IPS-20b (cell line): ENCODE results near the gene HIPK4.

Experiments used
- H3K27ac ChIP-seq: one replicate; pipeline ENCODE4 v1.5.1; 2013; ENCODE audit warnings: low read length
- H3K27me3 ChIP-seq: 2 replicates; pipeline ENCODE4 v1.6.1; 2013; ENCODE audit warnings: mild to moderate bottlenecking, low read length, inconsistent platforms; ENCODE audit not compliant: insufficient read depth
- H3K36me3 ChIP-seq: 2 replicates; pipeline ENCODE4 v1.6.1; 2013; ENCODE audit warnings: low read depth, mild to moderate bottlenecking, inconsistent platforms, low read length, moderate library complexity; ENCODE audit not compliant: insufficient read depth
- H3K4me1 ChIP-seq: 2 replicates; pipeline ENCODE4 v1.6.1; 2013; ENCODE audit warnings: mild to moderate bottlenecking, control low read depth, inconsistent platforms, low read length, moderate library complexity; ENCODE audit not compliant: insufficient read depth
- H3K4me3 ChIP-seq: 2 replicates; pipeline ENCODE4 v1.5.1; 2013; ENCODE audit warnings: mild to moderate bottlenecking, low read length, inconsistent platforms
- H3K9ac ChIP-seq: 2 replicates; pipeline ENCODE4 v1.6.1; 2013; ENCODE audit warnings: low read depth, mild to moderate bottlenecking, inconsistent platforms, low read length, moderate library complexity
- H3K9me3 ChIP-seq: 2 replicates; pipeline ENCODE4 v1.6.1; 2013; ENCODE audit warnings: mild to moderate bottlenecking, low read depth, low read length, inconsistent platforms; ENCODE audit not compliant: insufficient read depth

Gene HIPK4

GRCh38 chr19:40422748-40423566 is 33.0 kb upstream of the HIPK4 start:
- Histone ChIP-seq H3K36me3 (peaks cover 8% of the 10 kb centered on the region), H3K27me3 (no peaks in the 10 kb centered on the region), H3K9ac (no peak overlapping the region), H3K4me1 (peaks cover 5% of the 10 kb centered on the region; the same call in 1 of the 2 replicates), H3K27ac (no peak overlapping the region), H3K9me3 (no peaks in the 10 kb centered on the region), H3K4me3 (no peak overlapping the region)

GRCh38 chr19:40421993-40422747 is 32.2 kb upstream of the HIPK4 start:
- H3K27me3 ChIP-seq = no peaks in the 10 kb centered on the region
- H3K27ac ChIP-seq = no peak overlapping the region
- no peak overlapping the region for H3K9ac ChIP-seq
- H3K36me3 ChIP-seq = peaks cover 8% of the 10 kb centered on the region
- no peaks in the 10 kb centered on the region for H3K9me3 ChIP-seq
- H3K4me1 ChIP-seq = peaks cover 5% of the 10 kb centered on the region; the same call in 1 of the 2 replicates
- no peak overlapping the region for H3K4me3 ChIP-seq

GRCh38 chr19:40420766-40421765 is 31.1 kb upstream of the HIPK4 start:
- Histone ChIP-seq H3K4me1 (peaks cover 5% of the 10 kb centered on the region; the same call in 1 of the 2 replicates), H3K9me3 (no peaks in the 10 kb centered on the region), H3K27me3 (no peaks in the 10 kb centered on the region), H3K36me3 (peaks cover 8% of the 10 kb centered on the region), H3K4me3 (peak overlapping the region; percentile 81), H3K27ac (peak overlapping the region; percentile 79), H3K9ac (peak overlapping the region; percentile 86; the same call in 1 of the 2 replicates)

GRCh38 chr19:40420451-40420765 is 30.4 kb upstream of the HIPK4 start:
- Histone ChIP-seq H3K36me3 (peaks cover 8% of the 10 kb centered on the region), H3K4me1 (peaks cover 5% of the 10 kb centered on the region; the same call in 1 of the 2 replicates), H3K4me3 (peak overlapping the region; percentile 81; the same call in 1 of the 2 replicates), H3K9ac (no peak overlapping the region; the same call in 1 of the 2 replicates), H3K27ac (no peak overlapping the region), H3K27me3 (no peaks in the 10 kb centered on the region), H3K9me3 (no peaks in the 10 kb centered on the region)

- no peaks in the 10 kb centered on the region for H3K27me3 ChIP-seq
- no peak overlapping the region for H3K9ac ChIP-seq
- no peak overlapping the region for H3K4me3 ChIP-seq
- peaks cover 8% of the 10 kb centered on the region for H3K36me3 ChIP-seq
- H3K9me3 ChIP-seq = no peaks in the 10 kb centered on the region
- H3K4me1 ChIP-seq = peaks cover 5% of the 10 kb centered on the region; the same call in 1 of the 2 replicates
- H3K27ac ChIP-seq = no peak overlapping the region
These were observed 29.8 kb upstream of the HIPK4 start for GRCh38 chr19:40419780-40420179.

- Histone ChIP-seq H3K9me3 (no peaks in the 10 kb centered on the region), H3K27me3 (no peaks in the 10 kb centered on the region), H3K27ac (no peak overlapping the region), H3K4me3 (no peak overlapping the region), H3K36me3 (peaks cover 8% of the 10 kb centered on the region), H3K9ac (no peak overlapping the region), H3K4me1 (peaks cover 5% of the 10 kb centered on the region; the same call in 1 of the 2 replicates)
These were observed 29.2 kb upstream of the HIPK4 start for GRCh38 chr19:40419066-40419612.

GRCh38 chr19:40418040-40418439 is 28.1 kb upstream of the HIPK4 start:
- H3K9me3 ChIP-seq = no peaks in the 10 kb centered on the region
- peaks cover 5% of the 10 kb centered on the region; the same call in 1 of the 2 replicates for H3K4me1 ChIP-seq
- no peak overlapping the region for H3K4me3 ChIP-seq
- peaks cover 8% of the 10 kb centered on the region for H3K36me3 ChIP-seq
- no peaks in the 10 kb centered on the region for H3K27me3 ChIP-seq
- H3K9ac ChIP-seq = no peak overlapping the region
- no peak overlapping the region for H3K27ac ChIP-seq

GRCh38 chr19:40417643-40417981 is 27.6 kb upstream of the HIPK4 start:
- Histone ChIP-seq H3K9me3 (no peaks in the 10 kb centered on the region), H3K27me3 (no peaks in the 10 kb centered on the region), H3K27ac (no peak overlapping the region), H3K36me3 (peaks cover 4% of the 10 kb centered on the region; the same call in 1 of the 2 replicates), H3K4me3 (no peak overlapping the region), H3K4me1 (peaks cover 5% of the 10 kb centered on the region; the same call in 1 of the 2 replicates), H3K9ac (no peak overlapping the region)

- Histone ChIP-seq H3K27ac (no peak overlapping the region), H3K9ac (no peak overlapping the region), H3K36me3 (no peaks in the 10 kb centered on the region), H3K27me3 (no peaks in the 10 kb centered on the region), H3K4me3 (no peak overlapping the region), H3K9me3 (no peaks in the 10 kb centered on the region), H3K4me1 (peaks cover 5% of the 10 kb centered on the region; the same call in 1 of the 2 replicates)
These were observed 27.1 kb upstream of the HIPK4 start for GRCh38 chr19:40416918-40417642.

GRCh38 chr19:40415768-40416167 is 25.8 kb upstream of the HIPK4 start:
- H3K4me1 ChIP-seq = no peaks in the 10 kb centered on the region; the same call in 1 of the 2 replicates

More at GRCh38 chr19:40415768-40416167, 25.8 kb upstream of the HIPK4 start:
- H3K27me3 ChIP-seq = no peaks in the 10 kb centered on the region
- H3K9me3 ChIP-seq = no peaks in the 10 kb centered on the region
- no peak overlapping the region for H3K9ac ChIP-seq
- no peak overlapping the region for H3K27ac ChIP-seq
- H3K4me3 ChIP-seq = no peak overlapping the region
- H3K36me3 ChIP-seq = no peaks in the 10 kb centered on the region
